GM19023 (cell line): ENCODE results near the gene KLHL26.

Source experiments
- ATAC-seq: cut with Tn5 transposase; IDR thresholded peaks from one replicate; pipeline ENCODE4 v1.9.1; 2021; ENCODE audit warnings: mild to moderate bottlenecking, moderate library complexity; ENCODE audit not compliant: unreplicated experiment

Gene KLHL26

DNA sequence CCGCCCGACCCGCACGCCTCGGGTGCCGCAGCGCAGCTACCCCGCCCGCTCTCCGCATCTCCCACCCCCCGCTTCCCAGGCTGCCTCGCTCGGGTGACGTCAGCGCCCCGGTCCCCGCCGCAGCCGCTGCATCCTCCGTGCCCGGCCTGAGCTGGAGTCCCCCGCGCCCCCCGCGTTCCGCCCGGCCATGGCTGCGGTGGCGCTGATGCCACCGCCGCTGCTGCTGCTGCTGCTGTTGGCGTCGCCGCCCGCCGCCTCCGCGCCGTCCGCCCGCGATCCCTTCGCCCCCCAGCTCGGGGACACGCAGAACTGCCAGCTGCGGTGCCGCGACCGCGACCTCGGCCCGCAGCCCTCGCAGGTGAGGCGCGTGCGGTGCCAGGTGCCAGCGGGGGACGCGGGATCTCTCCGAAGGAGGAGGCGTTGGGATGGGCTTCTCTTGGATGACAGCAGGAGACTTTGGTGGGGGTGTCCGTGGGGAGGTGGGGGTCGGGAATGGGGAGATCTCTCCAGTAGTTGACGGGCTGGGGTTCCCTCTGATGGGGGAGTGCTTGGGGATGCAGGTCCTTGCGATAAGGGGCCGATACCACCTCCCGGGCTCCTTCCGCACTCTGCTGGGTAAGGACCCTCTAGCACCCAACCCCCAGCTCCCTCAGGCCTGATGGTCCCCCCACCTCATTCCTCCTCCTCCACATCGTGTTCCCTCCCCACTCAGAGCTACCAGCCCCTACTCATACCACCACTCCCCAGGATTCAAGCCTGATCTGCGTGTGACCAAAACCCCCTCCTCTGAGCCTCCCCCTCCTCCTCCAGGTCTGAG is 23.8 kb upstream of the KLHL26 start, which contains the start of gene TMEM59L:
Gene TMEM59L (plus strand): TSS at position 99 of the 817 bp plus-strand sequence. CDS start 89 bp downstream, at position 188.
- no peak for ATAC-seq

DNA sequence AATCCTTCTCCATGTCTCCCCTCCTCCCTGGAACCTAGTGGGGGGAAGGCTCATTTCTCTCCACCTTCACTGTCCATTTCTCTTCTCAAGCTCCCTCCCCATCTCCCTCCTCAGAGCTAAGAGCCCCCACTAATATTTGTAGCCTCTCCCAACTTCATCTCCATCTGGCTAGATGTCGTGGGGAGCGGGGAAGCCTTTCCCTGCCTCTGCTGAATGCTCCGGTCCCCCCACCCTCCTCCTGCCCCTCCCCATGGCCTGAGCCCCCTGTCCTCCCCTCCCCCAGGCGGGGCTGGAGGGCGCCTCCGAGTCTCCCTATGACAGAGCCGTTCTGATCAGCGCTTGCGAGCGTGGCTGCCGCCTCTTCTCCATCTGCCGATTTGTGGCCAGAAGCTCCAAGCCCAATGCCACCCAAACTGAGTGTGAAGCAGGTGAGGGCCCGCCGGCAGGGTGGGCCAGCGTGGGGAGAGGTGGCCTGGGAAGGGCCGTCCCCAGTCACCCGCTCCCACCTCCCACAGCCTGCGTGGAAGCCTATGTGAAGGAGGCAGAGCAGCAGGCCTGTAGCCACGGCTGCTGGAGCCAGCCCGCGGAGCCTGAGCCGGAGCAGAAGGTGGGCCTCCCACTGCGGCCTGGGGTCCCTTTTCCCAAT is 23.1 kb upstream of the KLHL26 start:
- ATAC-seq: no peak

GRCh38 chr19:18616023-18616422 is 20.8 kb upstream of the KLHL26 start:
- no peak for ATAC-seq

- ATAC-seq: no peak
Measured at GRCh38 chr19:18617562-18617961, 19.3 kb upstream of the KLHL26 start.

DNA sequence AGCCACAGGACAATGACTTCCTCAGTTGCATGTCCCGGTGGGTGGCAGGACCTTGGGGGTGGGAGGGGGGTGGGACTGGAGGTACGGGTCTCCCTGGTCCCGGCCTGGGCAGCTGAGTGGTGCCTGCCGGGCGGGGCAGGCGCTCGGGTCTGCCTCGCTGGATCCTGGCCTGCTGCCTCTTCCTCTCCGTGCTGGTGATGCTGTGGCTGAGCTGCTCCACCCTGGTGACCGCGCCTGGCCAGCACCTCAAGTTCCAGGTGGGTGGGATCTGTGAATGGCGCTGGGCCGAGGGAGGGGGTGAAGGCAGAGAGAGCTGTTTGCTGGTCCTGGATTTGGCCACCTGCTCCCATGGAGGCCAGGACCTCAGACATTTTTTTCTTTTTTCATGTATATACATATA is 18.6 kb upstream of the KLHL26 start:
- no peak for ATAC-seq

- ATAC-seq: no peak
Measured at GRCh38 chr19:18620311-18620710, 16.5 kb upstream of the KLHL26 start.

GRCh38 chr19:18620902-18621301 is 15.9 kb upstream of the KLHL26 start:
- no peak for ATAC-seq

- no peak for ATAC-seq
Measured at GRCh38 chr19:18626906-18627305, 9.9 kb upstream of the KLHL26 start.

GRCh38 chr19:18629166-18630088 is 7.4 kb upstream of the KLHL26 start:
- no peak for ATAC-seq

DNA sequence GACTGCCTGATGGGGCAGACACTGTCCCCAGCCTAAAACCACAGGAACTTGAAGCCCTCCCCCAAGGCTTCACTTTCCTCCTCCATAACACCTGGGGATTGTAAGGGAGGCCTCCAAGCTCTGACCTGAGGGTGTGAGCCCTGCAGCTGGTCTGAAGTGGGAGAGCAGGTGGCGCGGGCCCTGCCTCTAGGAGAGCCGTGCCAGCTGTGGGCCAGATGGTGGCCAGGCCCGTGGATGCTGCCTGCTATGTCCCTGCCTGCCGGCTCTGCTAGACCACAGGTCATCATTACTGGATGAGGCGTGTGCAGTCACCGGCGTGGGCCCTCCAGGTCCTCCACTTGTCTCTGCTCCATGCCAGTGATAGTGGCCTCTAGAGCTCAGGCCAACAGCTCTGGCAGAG is 3.5 kb upstream of the KLHL26 start:
- no peak for ATAC-seq

DNA sequence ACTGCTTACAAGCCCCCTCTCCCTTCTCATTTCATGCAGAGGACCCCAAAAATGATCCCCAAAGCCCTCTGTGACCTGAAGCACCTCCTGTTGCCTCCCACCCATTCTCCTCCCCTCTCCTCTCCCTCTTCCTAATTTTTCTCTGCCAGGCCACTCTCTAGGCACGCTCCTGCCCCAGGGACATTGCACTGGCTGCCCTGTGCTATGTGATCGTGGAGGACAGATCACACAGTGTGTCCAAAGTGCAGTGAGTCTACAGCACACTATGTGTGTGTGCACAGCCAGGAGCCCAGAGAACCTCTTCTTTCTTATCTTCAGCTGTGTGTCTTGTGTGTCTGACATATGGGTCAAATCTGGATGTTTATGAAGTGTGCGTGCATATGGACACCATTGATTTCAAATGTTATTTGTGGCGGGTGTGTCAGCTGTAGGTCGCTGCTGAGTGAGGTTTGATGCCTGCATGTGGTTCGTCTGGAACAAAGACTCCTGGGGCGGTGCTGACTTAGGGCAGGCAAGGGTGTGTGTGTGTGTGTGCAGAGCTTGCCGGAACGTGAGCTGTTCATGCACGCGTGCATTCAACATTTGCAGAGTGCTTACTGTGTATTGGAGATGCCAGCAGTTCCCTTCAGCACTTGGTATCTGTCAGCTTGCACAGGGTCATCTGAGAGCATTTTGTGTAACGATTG is 2.1 kb upstream of the KLHL26 start:
- ATAC-seq: no peak

DNA sequence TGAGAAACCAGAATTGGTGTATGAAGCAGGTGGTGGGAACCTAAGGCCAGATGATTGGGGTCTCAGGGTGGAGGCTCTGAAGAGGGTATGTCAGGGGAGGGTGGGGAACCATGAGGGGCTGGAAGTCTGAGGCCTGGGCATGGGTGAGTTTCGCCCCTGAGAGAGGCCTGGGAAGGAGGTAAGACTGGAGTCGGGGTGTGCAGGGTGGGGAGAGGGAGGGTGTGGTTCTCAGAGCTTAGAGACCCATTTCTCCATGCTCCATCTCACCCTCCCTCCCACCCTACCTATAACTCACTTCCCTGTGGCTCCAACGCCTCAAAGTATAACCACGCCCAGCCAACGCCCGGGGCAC is 1.0 kb upstream of the KLHL26 start:
- no peak for ATAC-seq

GRCh38 chr19:18636183-18636968 is 452 bp upstream of the KLHL26 start:
- peak; percentile 90 for ATAC-seq

GRCh38 chr19:18637673-18638630 is 1.1 kb downstream of the KLHL26 start:
- ATAC-seq: no peak

DNA sequence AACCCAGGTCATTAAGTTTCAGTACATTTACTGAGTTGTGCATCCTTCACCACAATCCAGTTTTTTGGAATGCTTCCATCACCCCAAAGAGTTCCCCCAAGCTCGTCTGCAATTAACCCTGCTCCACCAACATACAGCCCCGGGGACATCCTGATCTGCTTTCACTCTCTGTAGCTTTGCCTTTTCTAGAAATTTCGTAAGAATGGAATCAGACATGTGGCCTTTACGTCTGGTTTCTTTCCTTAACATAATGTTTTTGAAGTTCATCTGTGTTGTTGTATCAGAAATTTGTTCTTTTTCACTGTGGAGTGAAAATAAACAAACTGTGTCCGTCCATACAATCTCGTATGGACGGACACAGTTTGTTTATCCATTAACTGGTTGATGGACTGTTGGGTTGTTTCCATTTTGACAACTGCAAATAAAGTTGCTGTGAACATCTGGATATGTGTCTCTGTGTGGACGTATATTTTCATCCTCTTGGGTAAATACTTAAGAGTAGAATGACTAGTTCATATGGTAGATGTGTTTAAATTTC is 2.9 kb downstream of the KLHL26 start:
- no peak for ATAC-seq

GRCh38 chr19:18644196-18645034 is 7.6 kb downstream of the KLHL26 start:
- ATAC-seq: no peak

DNA sequence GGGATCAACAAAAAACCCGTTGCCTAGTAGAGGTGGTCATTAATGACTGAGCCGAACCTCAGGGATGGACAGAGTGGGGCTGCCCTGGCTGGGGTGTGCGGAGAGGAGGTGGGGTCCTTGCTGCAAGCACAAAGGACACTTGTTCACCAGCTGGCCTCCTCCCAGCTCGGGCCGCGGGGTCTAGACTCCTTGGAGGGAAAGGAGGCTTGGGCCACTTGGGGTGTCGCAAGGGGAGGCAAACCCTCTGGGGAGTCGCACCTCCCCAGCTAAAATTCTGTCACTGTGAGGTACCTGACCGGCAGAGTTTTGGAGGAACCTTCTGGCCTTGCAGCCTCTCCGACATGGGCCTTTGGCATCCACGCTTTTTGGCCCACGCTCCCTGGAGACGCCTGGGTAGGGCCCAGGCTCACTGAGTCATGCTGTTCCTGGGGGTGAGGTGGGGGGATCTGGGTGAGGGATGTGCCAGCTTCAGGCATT is 8.2 kb downstream of the KLHL26 start:
- ATAC-seq: no peak
